ENCODE results near the gene CCDC146. TPM values are rescaled to one million over a fixed set of nuclear protein-coding genes. Genes with fewer than 3 reads are reported as not detected.

Gene CCDC146
- total RNA-seq, 1 donor from 2014 or later, result 5.6 TPM

DNA sequence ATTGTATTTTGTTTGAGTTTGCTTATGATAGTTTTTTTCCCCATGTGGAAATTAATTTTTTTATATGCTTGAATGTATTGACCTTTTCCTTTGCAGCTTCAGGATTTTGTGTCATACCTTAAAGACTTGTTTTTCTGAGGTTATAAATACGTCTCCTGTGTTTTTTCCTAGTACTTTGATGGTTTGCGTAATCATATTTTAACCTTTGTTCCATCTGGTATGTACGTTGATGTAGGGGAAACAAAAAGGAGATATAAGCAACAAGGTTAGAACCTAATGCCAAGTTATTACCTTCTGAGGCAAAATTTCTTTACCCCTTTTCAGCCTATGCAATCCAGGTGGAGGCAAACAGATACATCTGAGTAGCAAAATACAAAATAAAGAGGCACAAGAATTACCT lies 59.3 kb downstream of the CCDC146 start:
- H3K36me3 ChIP-seq (ENCODE audit: control insufficient read depth, insufficient read depth, low read length), result no peaks in the 10 kb centered on the region
- TF ChIP-seq, protein P1, sequence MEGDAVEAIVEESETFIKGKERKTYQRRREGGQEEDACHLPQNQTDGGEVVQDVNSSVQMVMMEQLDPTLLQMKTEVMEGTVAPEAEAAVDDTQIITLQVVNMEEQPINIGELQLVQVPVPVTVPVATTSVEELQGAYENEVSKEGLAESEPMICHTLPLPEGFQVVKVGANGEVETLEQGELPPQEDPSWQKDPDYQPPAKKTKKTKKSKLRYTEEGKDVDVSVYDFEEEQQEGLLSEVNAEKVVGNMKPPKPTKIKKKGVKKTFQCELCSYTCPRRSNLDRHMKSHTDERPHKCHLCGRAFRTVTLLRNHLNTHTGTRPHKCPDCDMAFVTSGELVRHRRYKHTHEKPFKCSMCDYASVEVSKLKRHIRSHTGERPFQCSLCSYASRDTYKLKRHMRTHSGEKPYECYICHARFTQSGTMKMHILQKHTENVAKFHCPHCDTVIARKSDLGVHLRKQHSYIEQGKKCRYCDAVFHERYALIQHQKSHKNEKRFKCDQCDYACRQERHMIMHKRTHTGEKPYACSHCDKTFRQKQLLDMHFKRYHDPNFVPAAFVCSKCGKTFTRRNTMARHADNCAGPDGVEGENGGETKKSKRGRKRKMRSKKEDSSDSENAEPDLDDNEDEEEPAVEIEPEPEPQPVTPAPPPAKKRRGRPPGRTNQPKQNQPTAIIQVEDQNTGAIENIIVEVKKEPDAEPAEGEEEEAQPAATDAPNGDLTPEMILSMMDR (IDR thresholded peaks at IDR 0.05; ENCODE audit: insufficient read depth, low read length, poor library complexity, severe bottlenecking), result no peak
- H3K27me3 ChIP-seq (ENCODE audit: control insufficient read depth, insufficient read depth, low read length), result no peaks in the 10 kb centered on the region
- H3K4me3 ChIP-seq (ENCODE audit: low read depth, low read length), result no peak overlapping the region
- DNase-seq (ENCODE audit: low read depth), result no peak

DNA sequence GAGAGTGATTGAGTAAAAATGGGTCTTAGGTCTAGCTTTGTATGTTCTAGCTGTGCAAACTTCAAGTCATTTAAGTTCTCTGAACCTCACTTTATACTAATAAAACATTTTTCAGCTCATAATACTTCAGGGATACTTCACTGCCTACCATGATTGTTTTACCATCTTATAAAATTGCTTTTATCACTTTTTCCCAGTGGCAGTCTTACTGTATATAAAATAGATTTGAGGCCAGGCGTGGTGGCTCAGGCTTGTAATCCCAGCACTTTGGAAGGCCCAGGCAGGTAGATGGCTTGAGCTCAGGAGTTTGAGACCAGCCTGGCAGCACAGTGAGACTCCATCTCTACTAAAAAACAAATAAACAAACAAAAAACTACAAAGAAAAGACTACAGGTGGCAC lies 59.8 kb downstream of the CCDC146 start:
- H3K4me3 ChIP-seq (ENCODE audit: low read depth, low read length), result no peak overlapping the region
- no peaks in the 10 kb centered on the region for H3K36me3 ChIP-seq (ENCODE audit: control insufficient read depth, insufficient read depth, low read length)
- DNase-seq (ENCODE audit: low read depth), result no peak
- H3K27me3 ChIP-seq (ENCODE audit: control insufficient read depth, insufficient read depth, low read length), result no peaks in the 10 kb centered on the region
- TF ChIP-seq, protein P1 (IDR thresholded peaks at IDR 0.05; ENCODE audit: insufficient read depth, low read length, poor library complexity, severe bottlenecking), result no peak

DNA sequence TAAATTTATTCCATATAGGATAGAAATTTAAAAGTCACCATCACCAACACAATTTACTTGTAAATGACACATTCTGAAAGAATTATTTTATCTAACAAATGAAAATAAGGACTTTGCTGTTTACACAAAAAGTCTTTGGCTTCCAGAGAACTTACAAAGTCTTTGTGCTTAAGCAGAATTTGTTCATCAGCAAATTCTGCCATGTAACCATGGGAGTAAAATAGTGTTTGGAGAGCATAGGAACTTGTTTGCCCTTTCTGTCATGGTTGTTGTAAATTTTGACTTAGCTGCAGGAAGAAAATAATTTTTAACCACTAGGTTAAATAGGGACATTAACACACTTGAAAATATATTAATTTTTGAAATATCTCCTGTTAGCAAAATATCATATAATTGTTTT lies 62.0 kb downstream of the CCDC146 start:
- DNase-seq (ENCODE audit: low read depth), result no peak
- no peaks in the 10 kb centered on the region for H3K36me3 ChIP-seq (ENCODE audit: control insufficient read depth, insufficient read depth, low read length)
- no peak overlapping the region for H3K4me3 ChIP-seq (ENCODE audit: low read depth, low read length)
- H3K27me3 ChIP-seq (ENCODE audit: control insufficient read depth, insufficient read depth, low read length), result no peaks in the 10 kb centered on the region
- TF ChIP-seq, protein P1 (IDR thresholded peaks at IDR 0.05; ENCODE audit: insufficient read depth, low read length, poor library complexity, severe bottlenecking), result no peak

DNA sequence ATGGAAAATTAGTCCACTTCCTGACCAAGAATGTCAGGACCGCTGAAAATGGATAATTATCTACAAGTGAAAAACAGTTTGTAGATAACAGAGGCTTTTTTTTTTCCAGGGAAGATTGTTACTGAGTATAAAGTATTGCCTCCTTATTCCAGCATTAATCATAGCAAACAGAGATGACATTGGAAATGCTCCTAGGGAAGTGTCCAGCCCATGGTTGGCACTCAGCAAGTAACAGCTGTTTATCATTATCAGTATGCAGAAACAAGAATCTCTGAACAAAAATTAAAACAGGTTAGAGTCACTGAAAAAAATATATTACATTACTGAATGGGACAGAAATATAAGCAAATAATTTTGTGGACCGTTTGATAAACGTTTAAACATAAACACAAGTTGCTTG lies 62.6 kb downstream of the CCDC146 start:
- no peaks in the 10 kb centered on the region for H3K27me3 ChIP-seq (ENCODE audit: control insufficient read depth, insufficient read depth, low read length)
- TF ChIP-seq, protein P1 (IDR thresholded peaks at IDR 0.05; ENCODE audit: insufficient read depth, low read length, poor library complexity, severe bottlenecking), result no peak
- no peaks in the 10 kb centered on the region for H3K36me3 ChIP-seq (ENCODE audit: control insufficient read depth, insufficient read depth, low read length)
- no peak for DNase-seq (ENCODE audit: low read depth)
- no peak overlapping the region for H3K4me3 ChIP-seq (ENCODE audit: low read depth, low read length)

DNA sequence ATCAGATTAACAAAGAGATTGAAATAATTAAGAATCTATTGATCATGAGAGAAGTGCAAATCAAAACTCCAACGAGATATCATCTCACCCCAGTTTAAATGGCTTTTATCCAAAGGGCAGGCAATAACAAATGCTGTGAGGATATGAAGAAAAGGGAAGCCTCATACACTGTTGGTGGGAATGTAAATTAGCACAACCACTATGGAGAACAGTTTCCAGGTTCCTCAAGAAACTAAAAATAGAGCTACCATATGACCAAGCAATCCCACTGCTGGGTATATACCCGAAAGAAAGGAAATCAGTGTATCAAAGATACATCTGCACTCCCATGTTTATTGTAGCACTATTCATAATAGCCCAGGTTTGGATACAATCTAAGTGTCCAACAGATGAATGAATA lies 63.5 kb downstream of the CCDC146 start:
- Histone ChIP-seq H3K36me3 (ENCODE audit: control insufficient read depth, insufficient read depth, low read length) (no peaks in the 10 kb centered on the region), H3K27me3 (ENCODE audit: control insufficient read depth, insufficient read depth, low read length) (no peaks in the 10 kb centered on the region), H3K4me3 (ENCODE audit: low read depth, low read length) (no peak overlapping the region)
- no peak for DNase-seq (ENCODE audit: low read depth)
- TF ChIP-seq, protein P1 (IDR thresholded peaks at IDR 0.05; ENCODE audit: insufficient read depth, low read length, poor library complexity, severe bottlenecking), result no peak

DNA sequence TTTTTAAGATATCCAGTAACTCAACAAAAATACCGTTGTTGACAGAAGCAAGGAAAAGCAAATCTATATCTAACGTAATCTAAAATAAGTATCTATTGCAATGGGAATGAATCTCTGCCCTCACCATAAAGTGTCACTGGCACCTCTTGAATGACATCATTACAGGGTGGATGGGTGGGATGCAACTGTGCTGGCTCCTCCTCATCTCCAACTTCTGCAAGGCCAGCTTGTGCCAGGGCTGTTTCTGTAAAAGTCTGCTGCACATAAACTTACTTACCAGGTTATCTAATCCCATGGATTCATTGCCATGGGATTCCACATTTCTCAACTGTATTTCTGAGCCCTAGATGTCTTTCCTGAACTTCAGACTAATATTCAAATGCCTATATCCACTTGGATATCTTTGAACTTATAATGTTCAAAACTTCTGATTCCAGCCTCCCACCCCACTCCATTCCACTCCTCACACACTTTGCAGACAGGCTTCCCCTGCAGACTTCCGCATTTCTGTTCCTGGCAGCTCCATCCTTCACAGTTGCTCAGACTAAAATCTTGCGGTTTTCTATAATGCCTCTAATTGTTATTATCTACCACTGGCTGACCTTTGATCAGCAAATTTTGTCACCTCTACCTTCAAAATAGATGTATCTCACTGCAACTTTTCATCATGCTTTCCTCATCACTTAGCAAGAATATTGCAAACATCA lies 66.5 kb downstream of the CCDC146 start:
- Histone ChIP-seq H3K36me3 (ENCODE audit: control insufficient read depth, insufficient read depth, low read length) (no peaks in the 10 kb centered on the region), H3K27me3 (ENCODE audit: control insufficient read depth, insufficient read depth, low read length) (no peaks in the 10 kb centered on the region), H3K4me3 (ENCODE audit: low read depth, low read length) (no peak overlapping the region)
- DNase-seq (ENCODE audit: low read depth), result no peak
- TF ChIP-seq, protein P1 (IDR thresholded peaks at IDR 0.05; ENCODE audit: insufficient read depth, low read length, poor library complexity, severe bottlenecking), result no peak
